Urothelium cell line (cell line): Measurements from ENCODE around the gene XXYLT1.
A peak's percentile ranks its signal among the peaks of the same experiment; 100 is the strongest.

Experiments
- DNase-seq: peaks from one replicate; pipeline ENCODE4 v3.0.0; 2011; ENCODE audit warnings: low spot score, mixed read lengths
- FAIRE-seq: peaks from 2 replicates; lab custom pipeline; 2011; peaks lifted over from hg19 to GRCh38; lab: Jason Lieb, UNC

The XXYLT1 gene

DNA sequence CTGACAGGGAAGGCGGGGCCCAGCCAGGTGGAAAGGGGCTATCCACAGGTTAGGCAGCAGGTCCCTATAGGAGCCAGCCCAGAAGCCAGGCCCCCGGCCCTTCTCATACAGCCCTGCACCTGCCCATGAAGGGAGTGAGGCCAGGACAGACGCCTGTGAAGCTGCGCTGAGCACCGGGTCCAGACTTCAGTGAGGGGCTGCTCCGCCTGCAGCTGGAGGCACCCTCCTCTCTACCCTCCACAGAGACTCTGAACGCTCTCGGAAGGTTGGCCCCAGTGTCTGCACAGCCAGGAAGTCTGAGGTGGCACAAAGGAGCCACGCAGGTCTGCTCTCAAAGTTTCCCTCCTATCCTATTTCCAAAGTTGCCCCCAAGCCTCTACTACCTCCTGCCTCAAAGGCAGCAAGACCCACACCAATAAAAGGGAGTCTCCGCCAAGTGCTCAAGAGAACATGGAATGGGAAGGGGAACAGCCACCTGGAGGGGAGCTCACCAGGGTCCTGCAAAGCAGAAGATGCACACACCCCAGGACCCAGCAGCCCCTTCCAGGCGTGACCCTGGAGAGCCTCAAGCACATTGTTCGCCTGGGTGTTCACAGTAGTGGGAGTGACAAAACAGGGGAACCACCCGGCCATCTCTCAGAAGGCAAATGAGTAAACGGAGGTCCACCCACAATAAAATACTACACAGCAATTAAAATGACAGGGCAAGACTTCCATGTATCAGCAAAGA, 19.5 kb downstream of the XXYLT1 start:
- DNase-seq = no peak
- no peak for FAIRE-seq

DNA sequence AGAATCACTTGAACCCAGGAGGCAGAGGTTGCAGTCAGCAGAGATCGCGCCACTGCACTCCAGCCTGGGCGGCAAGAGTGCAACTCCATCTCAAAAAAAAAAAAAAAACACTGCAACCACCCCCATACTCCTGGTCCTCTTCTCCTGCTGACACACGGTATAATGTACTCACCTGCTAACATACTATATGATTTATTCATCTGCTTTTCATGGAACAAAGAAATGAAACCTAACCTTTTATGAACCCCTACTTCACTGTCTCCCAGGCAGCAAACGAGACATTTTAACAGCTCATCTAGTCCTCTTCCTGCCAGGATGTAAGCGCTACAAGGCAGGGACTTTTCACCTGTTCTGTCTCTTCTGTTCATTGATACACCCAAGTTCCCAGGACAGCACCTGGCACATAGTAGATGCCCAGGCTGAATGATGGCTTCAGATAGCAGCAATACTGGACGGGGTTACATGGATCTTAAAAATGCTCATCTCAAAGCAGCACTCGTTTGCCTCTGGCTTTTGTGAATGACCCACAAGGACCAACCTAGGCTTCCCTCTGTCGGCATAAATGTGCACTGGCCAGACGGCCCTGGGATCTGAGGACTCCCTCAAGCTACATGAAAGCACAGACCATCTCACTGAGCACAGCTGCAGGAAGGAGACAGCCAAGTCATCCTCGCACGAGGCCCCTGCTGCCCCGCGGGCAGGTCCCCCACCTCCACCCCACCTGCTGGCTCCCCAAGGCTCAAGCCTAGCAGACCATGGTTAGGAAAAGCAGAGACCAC, 20.3 kb downstream of the XXYLT1 start:
- FAIRE-seq (no peak), DNase-seq (no peak)

DNA sequence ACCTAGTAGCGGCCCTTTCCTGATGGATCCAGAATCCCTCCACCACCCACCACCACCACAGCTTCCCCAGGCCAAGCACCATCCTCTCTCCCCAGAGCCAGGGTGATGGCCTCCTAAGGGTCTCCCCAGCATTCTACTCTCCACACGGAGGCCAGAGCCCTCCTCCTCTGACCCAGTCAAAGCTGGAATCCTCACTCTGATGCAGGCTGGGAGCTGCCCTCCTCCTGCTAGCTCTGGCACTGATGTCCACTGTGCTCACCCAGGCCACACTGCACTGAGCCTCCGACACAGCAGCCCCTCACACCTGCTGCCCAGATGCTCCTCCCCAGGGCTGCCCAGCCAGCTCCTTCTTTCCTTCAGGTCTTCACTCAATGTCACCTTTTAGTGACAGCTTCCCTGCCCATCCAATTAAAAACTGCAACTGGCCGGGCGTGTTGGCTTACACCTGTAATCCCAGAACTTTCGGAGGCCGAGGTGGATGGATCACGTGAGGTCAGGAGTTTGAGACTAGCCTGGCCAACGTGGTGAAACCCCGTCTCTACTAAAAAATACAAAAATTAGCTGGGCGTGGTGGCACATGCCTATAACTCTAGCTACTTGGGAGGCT, 21.0 kb downstream of the XXYLT1 start:
- DNase-seq = no peak
- FAIRE-seq = no peak

GRCh38 chr3:195249057-195249770, 21.7 kb downstream of the XXYLT1 start:
- DNase-seq (no peak), FAIRE-seq (no peak)

- FAIRE-seq (no peak), DNase-seq (no peak)
These were observed 22.7 kb downstream of the XXYLT1 start for GRCh38 chr3:195248281-195248680.

DNA sequence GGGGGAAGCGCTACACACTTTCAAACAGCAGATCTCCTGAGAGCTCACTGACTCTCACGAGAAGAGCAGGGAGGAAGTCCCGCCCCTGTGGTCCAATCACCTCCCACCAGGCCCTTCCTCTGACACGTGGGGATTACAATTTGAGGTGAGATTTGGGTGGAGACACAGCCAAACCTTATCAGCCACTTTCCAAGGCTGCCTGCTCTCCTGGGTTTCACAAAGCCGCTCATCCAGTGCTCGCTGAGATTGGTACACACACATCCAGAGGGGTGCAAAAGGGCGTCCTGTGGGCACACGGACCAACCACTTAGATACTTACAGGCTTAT, 23.1 kb downstream of the XXYLT1 start:
- FAIRE-seq (no peak), DNase-seq (no peak)

GRCh38 chr3:195247086-195247862, 23.7 kb downstream of the XXYLT1 start:
- no peak for FAIRE-seq

DNA sequence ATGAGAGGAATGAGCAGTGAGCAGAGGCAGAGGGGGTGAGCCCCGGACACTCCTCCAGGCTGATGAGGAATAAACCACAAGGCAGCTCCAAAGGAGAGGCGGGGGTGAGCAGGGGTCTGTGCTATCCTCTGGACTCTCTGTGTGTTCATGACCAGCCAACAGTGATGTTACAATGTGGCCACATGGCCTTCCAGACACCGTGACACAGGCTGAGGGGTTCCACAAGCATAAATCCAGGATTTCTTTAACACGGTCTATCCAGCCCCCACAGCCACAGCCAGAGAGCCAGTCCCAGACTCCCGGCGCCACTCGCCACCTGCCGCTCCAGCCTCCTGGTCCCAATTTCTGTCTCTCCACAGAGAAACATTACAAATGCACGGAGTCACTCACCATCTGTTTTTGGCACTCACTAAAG, 24.4 kb downstream of the XXYLT1 start:
- DNase-seq = no peak
- no peak for FAIRE-seq

More at GRCh38 chr3:195247086-195247862, 23.7 kb downstream of the XXYLT1 start:
- DNase-seq = no peak

- no peak for FAIRE-seq
- no peak for DNase-seq
These were observed 25.4 kb downstream of the XXYLT1 start for GRCh38 chr3:195245531-195245951.

DNA sequence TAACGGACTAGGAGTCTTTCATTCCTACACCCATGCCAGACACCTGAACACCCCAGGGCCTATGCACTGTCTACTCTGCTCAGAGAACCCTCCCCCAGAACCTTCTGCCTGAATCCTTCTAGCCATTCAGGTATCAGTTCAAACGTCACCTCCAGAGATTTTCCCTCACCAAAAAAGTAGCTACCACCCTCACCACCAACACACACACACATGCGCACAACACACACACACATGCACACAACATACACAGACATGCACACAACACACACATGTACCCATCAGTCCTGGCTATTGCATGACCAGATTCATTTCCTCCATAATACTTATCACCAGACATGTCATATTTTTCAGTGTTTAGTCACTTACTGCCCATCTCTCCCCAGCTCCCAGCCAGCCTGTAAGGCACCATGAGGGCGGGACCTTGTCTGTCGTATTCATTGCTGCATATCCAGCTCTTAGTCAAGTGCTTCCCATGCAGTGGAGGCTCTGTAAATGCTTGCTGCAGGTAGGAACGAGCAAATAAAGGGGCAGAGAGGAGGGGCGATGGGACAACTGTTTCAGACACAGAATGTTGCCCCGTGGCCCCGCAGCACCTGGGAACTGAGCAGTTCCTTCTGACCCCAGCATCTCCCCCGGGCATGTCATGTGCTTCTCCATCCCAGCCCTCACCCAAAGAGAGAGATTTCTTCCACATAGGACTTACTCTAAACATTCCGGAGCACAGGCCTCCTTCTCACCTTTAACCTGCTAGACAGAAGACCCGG, 29.2 kb downstream of the XXYLT1 start:
- DNase-seq (no peak), FAIRE-seq (peak; percentile 48)

- FAIRE-seq = no peak
- no peak for DNase-seq
These were observed 30.0 kb downstream of the XXYLT1 start for GRCh38 chr3:195240939-195241338.

DNA sequence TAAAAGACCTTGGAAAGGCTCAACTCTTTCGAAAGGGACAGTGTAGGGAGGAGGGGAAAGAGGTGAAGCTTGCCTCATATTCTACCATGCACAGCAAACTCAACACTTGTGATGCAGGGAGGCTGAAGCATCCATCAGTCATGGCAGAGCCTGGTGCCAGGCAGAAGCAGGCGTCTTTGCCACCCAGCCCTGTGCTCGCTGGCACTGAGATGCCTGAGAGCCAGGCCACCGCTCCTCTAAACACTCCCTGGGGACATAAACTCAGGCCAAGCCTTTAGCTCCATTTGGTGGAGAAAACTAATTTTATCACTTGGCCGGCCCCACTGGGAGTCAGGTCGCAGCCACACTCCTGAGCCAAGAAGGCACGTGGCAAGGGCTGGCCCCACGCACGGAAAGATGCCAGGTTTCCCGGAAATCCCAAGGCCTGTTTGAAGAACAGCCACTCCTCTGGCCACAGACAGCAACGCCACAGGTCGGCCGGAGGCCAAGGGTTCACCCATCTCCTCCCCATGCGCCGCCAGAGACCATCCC, 30.7 kb downstream of the XXYLT1 start:
- FAIRE-seq = no peak
- no peak for DNase-seq

GRCh38 chr3:195239121-195239520, 31.8 kb downstream of the XXYLT1 start:
- DNase-seq (no peak), FAIRE-seq (no peak)

GRCh38 chr3:195238586-195239118, 32.3 kb downstream of the XXYLT1 start:
- FAIRE-seq (no peak), DNase-seq (no peak)

DNA sequence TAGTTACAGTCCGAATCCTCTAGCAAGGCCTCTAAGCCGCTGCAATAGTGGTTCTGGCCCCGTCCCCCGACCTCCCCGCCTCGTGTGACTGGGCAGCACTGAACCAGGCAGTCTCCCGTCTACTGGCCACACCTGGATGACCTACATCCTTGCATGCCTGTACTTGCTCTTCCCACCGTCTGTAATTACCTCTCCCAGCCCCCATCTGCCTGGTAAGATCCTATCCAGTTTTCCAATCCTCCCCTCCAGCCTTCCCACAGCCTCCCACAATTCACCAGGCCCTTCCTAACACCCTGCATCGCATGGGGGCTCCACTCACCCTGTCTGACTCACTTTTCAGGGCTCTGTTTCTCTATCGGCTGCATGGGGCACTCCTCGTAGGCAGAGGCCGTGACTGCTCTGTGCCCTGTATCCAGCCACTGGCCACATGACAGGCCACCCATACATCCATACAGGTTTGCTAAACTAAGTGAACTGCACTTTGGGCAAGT, 32.8 kb downstream of the XXYLT1 start:
- FAIRE-seq (no peak), DNase-seq (no peak)

GRCh38 chr3:195236801-195237570, 34.0 kb downstream of the XXYLT1 start:
- no peak for DNase-seq
- no peak for FAIRE-seq

DNA sequence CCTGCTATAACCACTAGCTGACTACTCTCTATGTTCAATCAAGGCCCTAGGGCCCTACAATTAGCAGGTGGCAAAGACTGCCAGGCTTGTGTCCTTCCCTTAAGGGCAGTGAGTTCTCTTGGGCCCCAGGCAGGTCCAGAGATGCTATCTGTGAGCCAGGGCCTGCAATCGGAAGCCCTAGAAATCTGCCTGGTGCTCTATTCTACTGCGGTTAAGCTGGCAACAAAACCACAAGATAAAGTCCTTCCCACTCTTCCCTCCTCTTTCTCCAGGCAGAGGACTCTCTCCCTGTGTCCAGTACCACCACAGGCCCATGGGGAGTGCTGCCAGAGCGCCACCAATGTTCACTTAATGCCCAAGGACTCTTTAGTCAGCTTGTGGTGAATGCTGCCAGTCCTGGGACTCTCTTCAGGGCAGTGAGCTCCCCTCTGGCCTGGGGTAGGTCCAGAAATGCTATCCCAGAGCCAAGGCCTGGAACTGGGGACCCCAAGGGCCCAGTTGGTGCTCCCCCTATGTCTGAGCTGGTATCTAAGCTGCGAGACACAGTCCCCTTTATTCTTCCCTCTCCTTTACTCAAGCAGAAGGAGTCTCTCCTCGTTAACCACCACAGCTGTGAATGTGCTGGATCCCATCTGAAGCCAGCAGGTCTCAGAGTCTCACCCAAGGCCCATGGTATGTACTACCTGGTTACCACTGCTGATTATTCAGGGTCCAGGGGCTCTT, 34.7 kb downstream of the XXYLT1 start:
- FAIRE-seq (no peak), DNase-seq (no peak)

DNA sequence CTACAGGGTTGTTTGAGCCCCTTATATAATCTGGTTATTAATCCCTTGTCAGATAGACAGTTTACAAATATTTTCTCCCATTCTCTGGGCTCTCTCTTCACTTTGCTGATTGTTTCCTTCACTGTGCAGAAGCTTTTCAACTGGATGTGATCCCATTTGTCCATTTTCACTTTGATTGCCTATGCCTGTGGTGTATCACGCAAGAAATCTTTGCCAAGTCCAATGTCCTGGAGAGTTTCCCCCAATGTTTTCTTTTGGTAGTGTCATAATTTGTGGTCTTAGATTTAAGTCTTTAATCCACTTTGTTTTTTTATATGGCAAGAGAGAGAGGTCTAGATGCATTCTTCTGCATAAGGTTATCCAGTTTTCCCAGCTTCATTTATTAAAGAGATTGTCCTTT, 40.7 kb downstream of the XXYLT1 start:
- no peak for FAIRE-seq
- DNase-seq = no peak
